NOMO-1 treated with DMSO at 0.1 percent for 48 hours (cell line): Measurements from ENCODE around the gene SYT8.
A peak's percentile ranks its signal among the peaks of the same experiment; 100 is the strongest.
"Not testable (repeated sequence)": the region's sequence is repeated elsewhere in the genome, so short reads cannot be mapped to it uniquely, and the experiment has no call there.

Experiments used
- DNase-seq: peaks from one replicate; lab custom pipeline; 2025; ENCODE audit not compliant: unreplicated experiment; lab: John Stamatoyannopoulos, UW

The SYT8 gene

GRCh38 chr11:1834779-1835670 is at the start of gene SYT8:
Gene SYT8, plus strand, starts transcription at chr11:1834990. Its CDS starts 116 bp downstream, at chr11:1835106.
- no peak for DNase-seq

GRCh38 chr11:1785749-1786413 is 48.9 kb upstream of the SYT8 start:
- DNase-seq = peak; percentile 70

GRCh38 chr11:1786466-1786865 is 48.3 kb upstream of the SYT8 start:
- DNase-seq = no peak

- no peak for DNase-seq
Observed at GRCh38 chr11:1791912-1792311, 42.9 kb upstream of the SYT8 start.

GRCh38 chr11:1792461-1792860 is 42.3 kb upstream of the SYT8 start:
- peak; percentile 14 for DNase-seq

- no peak for DNase-seq
Observed at GRCh38 chr11:1793081-1793480, 41.7 kb upstream of the SYT8 start.

GRCh38 chr11:1796413-1797011 is 38.3 kb upstream of the SYT8 start:
- DNase-seq = no peak

- DNase-seq = no peak
Observed at GRCh38 chr11:1797391-1798125, 37.2 kb upstream of the SYT8 start.

- DNase-seq = no peak
Observed at GRCh38 chr11:1803246-1803645, 31.5 kb upstream of the SYT8 start.

GRCh38 chr11:1803835-1804519 is 30.8 kb upstream of the SYT8 start:
- not testable (repeated sequence) for DNase-seq

GRCh38 chr11:1805525-1805924 is 29.3 kb upstream of the SYT8 start:
- DNase-seq = no peak

- no peak for DNase-seq
Observed at GRCh38 chr11:1807264-1807995, 27.4 kb upstream of the SYT8 start.

- DNase-seq = peak; percentile 85
Observed at GRCh38 chr11:1810761-1811160, 24.0 kb upstream of the SYT8 start.

GRCh38 chr11:1812274-1812673 is 22.5 kb upstream of the SYT8 start:
- no peak for DNase-seq

- no peak for DNase-seq
Observed at GRCh38 chr11:1812801-1813200, 22.0 kb upstream of the SYT8 start.

- DNase-seq = not testable (repeated sequence)
Observed at GRCh38 chr11:1813356-1813755, 21.4 kb upstream of the SYT8 start.

GRCh38 chr11:1814691-1815090 is 20.1 kb upstream of the SYT8 start:
- no peak for DNase-seq

- no peak for DNase-seq
Observed at GRCh38 chr11:1815311-1815710, 19.5 kb upstream of the SYT8 start.

- no peak for DNase-seq
Observed at GRCh38 chr11:1815751-1816150, 19.0 kb upstream of the SYT8 start.

- no peak for DNase-seq
Observed at GRCh38 chr11:1817000-1817399, 17.8 kb upstream of the SYT8 start.
